Smooth muscle cell (in vitro differentiated cells): ENCODE measurements around the gene ABI3BP. TPM values are rescaled to one million over a fixed set of nuclear protein-coding genes. Genes with fewer than 3 reads are reported as not detected.

ENCODE experiments used
- DNase-seq: peaks from one replicate; lab custom pipeline; 2025; ENCODE audit not compliant: unreplicated experiment; lab: John Stamatoyannopoulos, UW
- H2AFZ ChIP-seq: fragments of 200-600 bp; sonication (generic); 2 replicates; pipeline ENCODE4 v1.6.0; 2016; ENCODE audit warnings: antibody characterized with exemption, low read depth, mild to moderate bottlenecking
- H3F3A ChIP-seq: fragments of 200-600 bp; sonication (generic); 2 replicates; pipeline ENCODE4 v1.6.0; 2017; ENCODE audit warnings: antibody characterized with exemption, low read depth
- H3K27ac ChIP-seq: fragments of 200-600 bp; sonication (generic); 2 replicates; pipeline ENCODE4 v1.5.1; 2016; ENCODE audit warnings: low read depth, mild to moderate bottlenecking
- H3K27me3 ChIP-seq: fragments of 200-600 bp; sonication (generic); 2 replicates; pipeline ENCODE4 v1.6.1; 2016; ENCODE audit warnings: low read depth, mild to moderate bottlenecking
- H3K36me3 ChIP-seq: fragments of 200-600 bp; sonication (generic); 2 replicates; pipeline ENCODE4 v1.5.1; 2016; ENCODE audit warnings: low read depth
- H3K4me1 ChIP-seq: fragments of 200-600 bp; sonication (generic); 2 replicates; pipeline ENCODE4 v1.5.1; 2016; ENCODE audit warnings: low read depth
- H3K4me2 ChIP-seq: fragments of 200-600 bp; sonication (generic); 2 replicates; pipeline ENCODE4 v1.6.0; 2016; ENCODE audit warnings: mild to moderate bottlenecking
- H3K4me3 ChIP-seq: fragments of 200-600 bp; sonication (generic); 2 replicates; pipeline ENCODE4 v1.5.1; 2016; ENCODE audit warnings: mild to moderate bottlenecking
- H3K79me2 ChIP-seq: fragments of 200-600 bp; sonication (generic); 2 replicates; pipeline ENCODE4 v1.6.0; 2016; ENCODE audit warnings: low read depth, mild to moderate bottlenecking
- H3K9ac ChIP-seq: fragments of 200-600 bp; sonication (generic); 2 replicates; pipeline ENCODE4 v1.6.0; 2016; ENCODE audit warnings: low read depth
- H3K9me3 ChIP-seq: fragments of 200-600 bp; sonication (generic); replicated peaks from 2 replicates; pipeline ENCODE4 v1.5.1; 2016; ENCODE audit warnings: low read depth
- H4K20me1 ChIP-seq: fragments of 200-600 bp; sonication (generic); 2 replicates; pipeline ENCODE4 v1.6.0; 2016; ENCODE audit warnings: low read depth
- CTCF ChIP-seq: fragments of 200-600 bp; sonication (generic); IDR thresholded peaks from 2 replicates; pipeline ENCODE4 v1.5.1; 2017; ENCODE audit warnings: borderline replicate concordance, mild to moderate bottlenecking, antibody characterized with exemption; ENCODE audit not compliant: insufficient read depth, poor library complexity, severe bottlenecking
- WGBS: methylation state at CpG from one replicate; pipeline ENCODE4 v1.1.7; 2016; ENCODE audit warnings: low lambda C conversion rate; 5-methylcytosine and 5-hydroxymethylcytosine counted together
- polyA plus RNA-seq: library from polyadenylated mRNA; unstranded; fragments of >200 nt; fragmentation: Nextera tagmentation; extraction: Ambion mirVana; gene quantifications from 2 replicates; pipeline ENCODE4 v1.2.1, GENCODE V29; 2016
- total RNA-seq: library from RNA; depleted of rRNA; stranded (reverse); fragments of >200 nt; gene quantifications from 2 replicates; pipeline ENCODE4 v1.2.3, GENCODE V29; 2014

Gene ABI3BP
- total and polyA plus RNA-seq, 2 experiments from 2014 or later = 0.47 to 0.58 TPM

- Histone ChIP-seq H3K9me3 (no peaks in the 10 kb centered on the region), H2AFZ (no peak overlapping the region), H3K36me3 (no peaks in the 10 kb centered on the region), H3F3A (no peaks in the 10 kb centered on the region), H3K4me2 (no peak overlapping the region), H3K27ac (no peak overlapping the region), H3K9ac (no peak overlapping the region), H3K4me1 (no peaks in the 10 kb centered on the region), H4K20me1 (no peaks in the 10 kb centered on the region), H3K4me3 (no peak overlapping the region), H3K27me3 (peaks cover 38% of the 10 kb centered on the region), H3K79me2 (no peaks in the 10 kb centered on the region)
- 71% methylated on average over 2 of the region's 2 CpGs for WGBS
- no peak for DNase-seq
- no peak for TF ChIP-seq CTCF
Observed at GRCh38 chr3:100804631-100805030, 188.6 kb downstream of the ABI3BP start.

DNA sequence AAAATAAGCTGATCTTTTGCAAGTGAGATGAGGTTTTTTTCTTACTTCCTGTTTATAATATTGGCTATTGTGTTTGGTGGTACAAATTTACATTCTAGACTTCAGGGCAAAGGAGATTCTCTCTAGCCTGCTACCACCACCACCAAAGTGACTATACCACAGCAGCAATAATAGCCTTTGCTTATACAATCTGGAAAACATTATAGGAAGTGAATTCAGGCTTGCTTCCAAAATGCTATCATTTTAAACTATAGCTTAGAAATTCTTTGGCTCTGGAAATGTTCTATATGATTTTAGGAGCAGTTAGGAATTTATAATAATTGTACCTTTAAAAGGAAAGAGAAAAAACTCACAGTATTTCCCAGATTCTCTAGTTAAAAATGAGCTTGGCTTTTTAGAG is 189.5 kb downstream of the ABI3BP start:
- Histone ChIP-seq H3F3A (no peaks in the 10 kb centered on the region), H3K4me2 (no peak overlapping the region), H3K27ac (no peak overlapping the region), H3K4me3 (no peak overlapping the region), H3K9me3 (no peaks in the 10 kb centered on the region), H3K4me1 (no peaks in the 10 kb centered on the region), H3K36me3 (no peaks in the 10 kb centered on the region), H4K20me1 (no peaks in the 10 kb centered on the region), H2AFZ (no peak overlapping the region), H3K79me2 (no peaks in the 10 kb centered on the region), H3K9ac (no peak overlapping the region), H3K27me3 (peaks cover 31% of the 10 kb centered on the region)
- TF ChIP-seq CTCF = no peak
- no peak for DNase-seq

DNA sequence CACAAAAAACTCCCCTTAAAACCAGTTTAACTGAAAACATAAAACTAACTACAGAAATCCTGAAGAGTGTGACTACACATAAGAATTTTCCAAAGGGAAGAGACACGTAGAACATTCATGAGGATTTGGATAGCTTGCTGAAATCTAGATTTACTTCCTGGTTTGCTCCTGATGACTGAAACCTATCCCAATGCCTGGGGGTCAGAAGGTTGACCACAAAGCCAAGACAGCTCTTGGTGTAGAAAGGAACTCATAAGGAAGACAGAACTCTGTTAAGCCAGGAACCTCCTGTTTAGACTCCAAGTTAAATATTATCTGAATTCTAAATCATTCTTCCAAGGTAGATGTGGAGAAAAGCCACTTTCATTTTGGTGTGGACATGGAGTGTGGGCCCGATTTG is 191.1 kb downstream of the ABI3BP start:
- peak overlapping the region; percentile 36 for H2AFZ ChIP-seq
- TF ChIP-seq CTCF = no peak
- no peaks in the 10 kb centered on the region for H4K20me1 ChIP-seq
- 85% methylated on average over 2 of the region's 2 CpGs for WGBS
- no peaks in the 10 kb centered on the region for H3K9me3 ChIP-seq
- no peak overlapping the region for H3K27ac ChIP-seq
- H3K4me3 ChIP-seq = no peak overlapping the region
- no peak overlapping the region for H3K9ac ChIP-seq
- H3K4me1 ChIP-seq = no peaks in the 10 kb centered on the region
- peaks cover 24% of the 10 kb centered on the region for H3K27me3 ChIP-seq
- no peaks in the 10 kb centered on the region for H3K36me3 ChIP-seq
- DNase-seq = no peak
- H3K4me2 ChIP-seq = no peak overlapping the region
- H3K79me2 ChIP-seq = no peaks in the 10 kb centered on the region
- H3F3A ChIP-seq = no peaks in the 10 kb centered on the region

- Histone ChIP-seq H3F3A (no peaks in the 10 kb centered on the region), H3K4me2 (peak overlapping the region; percentile 20), H3K4me3 (no peak overlapping the region), H3K79me2 (no peaks in the 10 kb centered on the region), H3K27me3 (no peaks in the 10 kb centered on the region), H3K27ac (peak overlapping the region; percentile 12), H2AFZ (no peak overlapping the region), H4K20me1 (no peaks in the 10 kb centered on the region), H3K4me1 (no peaks in the 10 kb centered on the region), H3K9me3 (no peaks in the 10 kb centered on the region), H3K36me3 (no peaks in the 10 kb centered on the region), H3K9ac (no peak overlapping the region)
- WGBS = 22% methylated on average over 1 of the region's 1 CpG
- TF ChIP-seq CTCF = no peak
- DNase-seq = no peak
Observed at GRCh38 chr3:100798012-100798411, 195.2 kb downstream of the ABI3BP start.
